Activated naive CD4-positive, alpha-beta T cell treated with anti-CD3 and anti-CD28 coated beads, Interleukin-2, amount 50 U/mL, for 72 hours (primary cell): Measurements from ENCODE around the gene PLVAP. TPM values are rescaled to one million over a fixed set of nuclear protein-coding genes. Genes with fewer than 3 reads are reported as not detected.

Experiments used
- ATAC-seq, 2 donors: fragments of 150-1000 bp; cut with Tn5 transposase; 2 replicates each; pipeline ENCODE4 v1.10.0; 2021; ENCODE audit warnings: mild to moderate bottlenecking in 2 of 2, moderate library complexity in 2 of 2
- DNase-seq, 2 donors: peaks; one replicate each; pipeline ENCODE4 v3.0.0; 2021 to 2022; ENCODE audit warnings: low spot score in 2 of 2
- H3K27ac Mint-ChIP-seq, 2 donors: one replicate each; pipeline ENCODE4 v1.8.0; 2022; ENCODE audit warnings: mild to moderate bottlenecking in 2 of 2, mixed read lengths in 2 of 2
- H3K36me3 Mint-ChIP-seq, 2 donors: one replicate each; pipeline ENCODE4 v1.8.0; 2022; ENCODE audit warnings: mixed read lengths in 2 of 2
- H3K9me3 Mint-ChIP-seq, 2 donors: one replicate each; pipeline ENCODE4 v1.8.0; 2022; ENCODE audit warnings: mixed read lengths in 2 of 2
- total RNA-seq, 2 donors: library from RNA; stranded (reverse); gene quantifications; one replicate each; pipeline ENCODE4 v1.2.3, GENCODE V29; 2022

The PLVAP gene
- total RNA-seq, 2 donors from 2014 or later, result 0.20 TPM; not detected in 1

DNA sequence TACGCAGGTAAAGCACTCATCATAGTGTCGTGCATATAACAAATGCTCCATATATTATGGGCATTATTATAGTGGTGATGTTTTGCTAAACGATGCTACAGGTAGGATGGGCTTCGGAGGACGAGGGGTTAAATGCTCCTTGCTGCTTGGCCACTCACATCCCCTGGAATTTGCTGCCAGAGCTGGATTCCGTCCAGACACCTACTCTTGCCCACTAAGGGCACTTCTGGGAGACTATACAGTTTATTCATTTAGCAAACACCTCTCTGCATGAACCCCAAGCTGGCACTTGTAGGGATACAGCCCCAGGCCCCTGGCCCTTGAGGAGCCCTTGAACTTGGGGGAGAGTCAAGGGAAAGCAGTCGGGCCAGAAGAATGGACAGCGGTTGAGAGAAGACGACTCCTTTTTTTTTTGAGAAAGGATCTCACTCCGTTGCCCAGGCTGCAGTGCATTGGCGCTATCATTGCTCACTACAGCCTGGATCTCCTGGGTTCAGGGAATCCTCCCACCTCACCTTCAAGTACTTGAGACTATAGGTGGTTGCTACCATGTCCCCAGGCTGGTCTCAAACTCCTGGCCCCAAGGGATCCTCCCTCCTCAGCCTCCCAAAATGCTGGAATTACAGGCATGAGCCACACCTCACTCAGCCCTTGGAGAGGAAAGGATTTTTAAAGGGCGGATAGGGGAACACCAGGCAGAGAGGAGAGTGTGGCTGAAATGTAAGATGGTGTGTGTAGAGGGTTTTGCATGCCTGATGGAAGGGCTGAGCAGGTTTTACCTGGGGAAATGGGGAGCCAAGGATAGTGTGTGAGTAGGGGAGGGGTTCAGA lies 72.5 kb downstream of the PLVAP start:
- ATAC-seq, result no peak
- Mint-ChIP-seq H3K36me3 (peaks cover 0 to 4% of the 10 kb centered on the region in 2 donors), H3K27ac (peak overlapping the region in 1 of 2 donors; percentile 92), H3K9me3 (no peaks in the 10 kb centered on the region)
- DNase-seq, result no peak

DNA sequence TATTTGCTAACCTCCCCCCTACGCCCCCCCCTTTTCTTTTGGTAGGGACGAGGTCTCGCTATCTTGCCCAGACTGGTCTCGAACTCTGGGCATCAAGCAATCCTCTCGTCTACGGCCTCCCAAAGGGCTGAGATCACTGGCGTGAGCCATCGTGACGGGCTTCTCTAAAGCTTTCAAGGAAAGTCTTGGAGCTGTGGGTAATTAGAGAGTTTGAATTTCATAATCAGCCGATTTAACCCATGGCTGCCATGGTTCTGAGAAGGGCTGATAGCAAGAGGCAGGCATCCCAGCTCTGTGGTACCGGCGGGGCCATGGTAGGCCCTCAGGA lies 73.2 kb downstream of the PLVAP start:
- Mint-ChIP-seq H3K27ac (peak overlapping the region; percentile 16 to 57), H3K9me3 (no peaks in the 10 kb centered on the region), H3K36me3 (peaks cover 0 to 4% of the 10 kb centered on the region in 2 donors)
- ATAC-seq (no peak), DNase-seq (no peak)

DNA sequence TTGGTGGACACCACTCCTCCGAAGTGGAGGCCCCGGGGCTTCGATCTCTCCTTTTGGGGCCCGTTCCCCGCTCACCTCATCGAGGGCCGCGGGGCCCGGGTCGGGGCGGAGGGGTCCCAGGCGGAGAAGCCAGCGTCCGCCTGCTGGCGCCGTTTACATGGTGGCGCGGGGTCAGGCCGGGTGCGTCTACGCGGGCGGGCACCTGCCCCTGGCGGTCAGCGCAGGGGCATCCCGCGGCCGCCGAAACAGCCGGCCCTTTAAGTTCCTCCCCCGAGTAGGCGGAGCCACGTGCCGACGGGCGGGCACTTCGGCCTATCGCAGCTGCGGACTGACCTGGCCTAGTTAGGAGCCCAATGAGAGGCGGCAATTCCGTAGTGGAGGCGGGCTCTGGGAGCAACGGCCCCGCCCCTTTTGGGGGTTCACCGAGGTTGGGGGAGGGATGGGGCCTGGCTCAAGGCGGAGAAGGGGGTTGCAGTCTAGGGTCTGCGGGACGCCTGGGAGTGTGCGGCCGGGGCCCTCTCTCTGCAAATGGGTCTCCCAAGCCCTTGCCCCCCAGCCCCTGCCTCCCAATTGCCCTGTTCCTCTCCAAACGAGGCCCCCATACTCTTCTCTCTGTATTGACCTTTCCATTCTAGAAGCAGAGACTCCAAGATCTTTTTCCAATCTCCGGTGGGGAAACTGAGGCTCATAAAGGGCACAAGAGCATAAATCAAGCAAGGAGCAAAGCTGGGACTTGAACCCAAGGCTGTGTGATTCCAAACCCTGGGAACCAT lies 73.8 kb downstream of the PLVAP start, which contains the start of gene ABHD8:
TSS of gene ABHD8 (minus strand) at position 259 of the 773 bp plus-strand sequence. CDS start 1,809 bp downstream, outside the sequence.
- DNase-seq, result peak; percentile 96 to 98
- peak; percentile 72 to 79 for ATAC-seq
- peak within 1 kb of the TSS; percentile 16 to 57 for H3K27ac Mint-ChIP-seq
- H3K9me3 Mint-ChIP-seq, result no peaks in the 10 kb centered on the region
- H3K36me3 Mint-ChIP-seq, result peaks cover 0 to 4% of the 10 kb centered on the region in 2 donors

DNA sequence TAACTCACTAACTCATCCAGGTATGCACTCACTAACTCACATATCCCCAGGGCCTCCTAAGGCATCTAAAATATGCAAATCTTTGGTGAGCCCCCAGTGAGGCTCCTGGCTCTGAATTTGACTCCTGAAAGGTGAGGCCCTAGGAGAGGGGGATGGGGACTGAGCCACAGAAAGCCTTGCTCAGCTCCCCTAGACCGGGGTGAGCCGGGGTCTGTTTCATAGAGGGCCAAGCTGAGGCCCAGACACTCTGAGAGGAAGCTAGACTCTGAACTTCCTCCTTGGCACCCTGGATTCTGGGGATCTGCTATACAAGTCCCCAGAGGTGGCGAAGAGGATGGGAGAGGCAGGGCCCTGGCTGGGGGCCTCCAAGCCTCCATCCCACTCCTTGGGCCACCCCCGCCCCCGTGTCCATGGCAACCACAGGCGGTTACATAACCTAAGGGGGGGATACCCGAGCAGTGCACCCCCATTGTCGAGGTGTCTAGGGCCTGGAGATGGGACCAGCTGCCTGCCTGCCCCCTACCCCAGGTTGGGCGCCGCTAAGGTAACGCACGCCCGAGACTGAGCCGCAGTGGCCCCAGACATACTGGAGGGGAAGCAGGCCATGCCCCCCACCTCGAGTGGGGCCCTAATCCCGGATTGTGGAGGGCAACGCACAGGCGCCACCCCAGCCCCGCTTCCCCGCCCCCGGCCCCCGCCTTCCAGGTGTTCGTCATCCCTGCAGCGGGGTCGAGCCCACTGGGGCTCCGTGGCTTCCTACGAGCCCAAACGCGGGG lies 74.6 kb downstream of the PLVAP start:
- peak overlapping the region in 1 of 2 donors; percentile 16 for H3K27ac Mint-ChIP-seq
- peaks cover 0 to 4% of the 10 kb centered on the region in 2 donors for H3K36me3 Mint-ChIP-seq
- ATAC-seq (no peak), DNase-seq (no peak)
- H3K9me3 Mint-ChIP-seq, result no peaks in the 10 kb centered on the region

Other genes with a start within 250 kb of the PLVAP start
- gene USE1, start 162.0 kb downstream of the PLVAP start, total RNA-seq, result 10 to 100 TPM; 28.6 to 39.1 TPM
- gene OCEL1, start 151.1 kb downstream of the PLVAP start, total RNA-seq, result 10 to 100 TPM; 14.3 to 17.1 TPM
- 10 to 100 TPM in 1 of 2 donors, 1 to 10 TPM in 1; 5.8 to 12.9 TPM for gene NR2F6, start 131.4 kb downstream of the PLVAP start, total RNA-seq
- gene USHBP1, start 112.6 kb downstream of the PLVAP start, total RNA-seq, result under 1 TPM; 0.43 to 0.49 TPM
- 100 to 1,000 TPM; 115 to 125 TPM for gene BABAM1, start 109.9 kb downstream of the PLVAP start, total RNA-seq
- 10 to 100 TPM in 1 of 2 donors, 1 to 10 TPM in 1; 8.4 to 13.7 TPM for gene ANKLE1, start 95.4 kb downstream of the PLVAP start, total RNA-seq
- gene ABHD8, start 73.9 kb downstream of the PLVAP start, total RNA-seq, result 10 to 100 TPM; 10.4 to 10.5 TPM
- gene MRPL34, start 71.5 kb downstream of the PLVAP start, total RNA-seq, result 100 to 1,000 TPM in 1 of 2 donors, 10 to 100 TPM in 1; 70.2 to 100 TPM
- gene DDA1, start 67.8 kb downstream of the PLVAP start, total RNA-seq, result 10 to 100 TPM; 30.0 to 39.7 TPM
- gene ANO8, start 42.5 kb downstream of the PLVAP start, total RNA-seq, result 1 to 10 TPM; 4.5 to 7.2 TPM
- 10 to 100 TPM; 11.1 to 46.1 TPM for gene GTPBP3, start 39.8 kb downstream of the PLVAP start, total RNA-seq
- 1 to 10 TPM; 2.2 to 3.7 TPM for gene CCDC194, start 16.9 kb upstream of the PLVAP start, total RNA-seq
- 100 to 1,000 TPM in 1 of 2 donors, 10 to 100 TPM in 1; 77.4 to 126 TPM for gene BST2, start 28.3 kb upstream of the PLVAP start, total RNA-seq
- gene MVB12A, start 42.7 kb upstream of the PLVAP start, total RNA-seq, result 10 to 100 TPM; 34.4 to 55.2 TPM
- gene TMEM221, start 71.3 kb upstream of the PLVAP start, total RNA-seq, result not detected
- gene NXNL1, start 83.6 kb upstream of the PLVAP start, total RNA-seq, result not detected
- 1 to 10 TPM; 5.8 to 6.3 TPM for gene SLC27A1, start 93.2 kb upstream of the PLVAP start, total RNA-seq
- 10 to 100 TPM; 50.3 to 70.6 TPM for gene PGLS, start 134.3 kb upstream of the PLVAP start, total RNA-seq
- 10 to 100 TPM; 39.2 to 64.7 TPM for gene COLGALT1, start 178.3 kb upstream of the PLVAP start, total RNA-seq